ENCODE data around the gene ARHGEF33.

ARHGEF33 gene

GRCh38 chr2:38981003-38981669 is 91.5 kb downstream of the ARHGEF33 start:
- TF ChIP-seq MYC (IDR thresholded peaks at IDR 0.05; ENCODE audit: low read depth, low read length) (no peak), MAX (IDR thresholded peaks at IDR 0.05; ENCODE audit: low read depth, low read length) (no peak), CTCF (IDR thresholded peaks at IDR 0.05; ENCODE audit: low read depth, low read length) (no peak), POLR2A (IDR thresholded peaks at IDR 0.05; ENCODE audit: extremely low read depth, insufficient read length) (no peak)
- no peak for DNase-seq (ENCODE audit: low read depth)
- no peak overlapping the region for H3K4me3 ChIP-seq (ENCODE audit: low read depth, low read length)

DNA sequence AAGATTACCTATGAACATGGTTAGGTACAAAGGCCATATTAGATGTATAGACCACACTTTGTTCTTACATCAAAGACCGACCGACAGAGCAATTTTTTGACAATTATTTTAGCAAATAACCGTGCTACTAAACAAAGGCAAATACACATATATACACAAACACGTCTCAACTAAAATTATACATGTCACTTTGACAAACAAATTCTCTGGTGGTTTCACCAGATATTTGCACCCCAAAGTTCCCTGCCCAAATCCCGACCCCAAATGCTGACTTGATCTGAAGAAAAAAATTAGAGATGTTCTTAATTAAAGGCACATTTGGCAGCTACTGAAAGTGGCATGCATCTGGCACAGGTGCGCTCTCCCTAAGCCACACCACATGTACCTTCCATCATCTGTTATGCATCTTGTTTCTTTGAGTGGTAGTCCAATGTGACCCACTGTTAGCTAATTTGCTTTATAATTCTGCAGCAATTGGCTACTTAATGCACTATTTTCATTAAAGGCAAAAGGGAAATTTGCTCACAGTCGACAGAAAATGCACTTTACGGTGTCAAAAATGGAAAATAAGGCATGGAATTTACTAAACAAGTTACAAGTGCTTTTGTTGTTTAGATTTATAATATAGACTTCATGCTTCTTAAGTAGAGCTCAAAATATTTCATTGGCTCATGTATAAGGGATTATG is 92.1 kb downstream of the ARHGEF33 start:
- H3K4me3 ChIP-seq (ENCODE audit: low read depth, low read length) = no peak overlapping the region
- TF ChIP-seq POLR2A (IDR thresholded peaks at IDR 0.05; ENCODE audit: extremely low read depth, insufficient read length) (no peak), MYC (IDR thresholded peaks at IDR 0.05; ENCODE audit: low read depth, low read length) (no peak), MAX (IDR thresholded peaks at IDR 0.05; ENCODE audit: low read depth, low read length) (no peak), CTCF (IDR thresholded peaks at IDR 0.05; ENCODE audit: low read depth, low read length) (no peak)
- DNase-seq (ENCODE audit: low read depth) = no peak

- DNase-seq (ENCODE audit: low read depth) = no peak
- no peak overlapping the region for H3K4me3 ChIP-seq (ENCODE audit: low read depth, low read length)
- TF ChIP-seq MYC (IDR thresholded peaks at IDR 0.05; ENCODE audit: low read depth, low read length) (no peak), CTCF (IDR thresholded peaks at IDR 0.05; ENCODE audit: low read depth, low read length) (no peak), POLR2A (IDR thresholded peaks at IDR 0.05; ENCODE audit: extremely low read depth, insufficient read length) (no peak), MAX (IDR thresholded peaks at IDR 0.05; ENCODE audit: low read depth, low read length) (no peak)
Measured at GRCh38 chr2:38982498-38982897, 92.8 kb downstream of the ARHGEF33 start.

GRCh38 chr2:38988716-38989115 is 99.0 kb downstream of the ARHGEF33 start:
- no peak overlapping the region for H3K4me3 ChIP-seq (ENCODE audit: low read depth, low read length)
- TF ChIP-seq MYC (IDR thresholded peaks at IDR 0.05; ENCODE audit: low read depth, low read length) (no peak), MAX (IDR thresholded peaks at IDR 0.05; ENCODE audit: low read depth, low read length) (no peak), POLR2A (IDR thresholded peaks at IDR 0.05; ENCODE audit: extremely low read depth, insufficient read length) (no peak), CTCF (IDR thresholded peaks at IDR 0.05; ENCODE audit: low read depth, low read length) (no peak)
- no peak for DNase-seq (ENCODE audit: low read depth)

- no peak for DNase-seq (ENCODE audit: low read depth)
- no peak for TF ChIP-seq MAX (IDR thresholded peaks at IDR 0.05; ENCODE audit: low read depth, low read length)
- TF ChIP-seq POLR2A (IDR thresholded peaks at IDR 0.05; ENCODE audit: extremely low read depth, insufficient read length) = no peak
- TF ChIP-seq CTCF (IDR thresholded peaks at IDR 0.05; ENCODE audit: low read depth, low read length) = no peak
- TF ChIP-seq MYC (IDR thresholded peaks at IDR 0.05; ENCODE audit: low read depth, low read length) = no peak
- no peak overlapping the region for H3K4me3 ChIP-seq (ENCODE audit: low read depth, low read length)
Measured at GRCh38 chr2:38991899-38992298, 102.2 kb downstream of the ARHGEF33 start.
